ENCODE measurements around the gene NDUFS8. TPM values are rescaled to one million over a fixed set of nuclear protein-coding genes. Genes with fewer than 3 reads are reported as not detected.

Gene NDUFS8
- total and polyA plus RNA-seq, 2 of the 13 experiments (the other 11 are each of a cell fraction or from before 2014, with no cell fraction given): 96.7 to 158 TPM

GRCh38 chr11:68012044-68012842 lies 18.2 kb upstream of the NDUFS8 start:
- peak overlapping the region in 1 of 3 experiments; percentile 25; a peak in 1 of 6 replicates for H3K4me3 ChIP-seq (replicated peaks in 1 of 3; ENCODE audit: insufficient read depth in 1 of 3, low read depth in 2 of 3, low read length in 3 of 3)
- H4K20me1 ChIP-seq (ENCODE audit: insufficient read depth, low read length): no peaks in the 10 kb centered on the region
- POLR2A ChIA-PET: interaction anchor here (0.9 to 1.5 kb wide), 2 partner anchors 9 to 26 kb away, joined by 3 to 15 read pairs; partner anchors contain the start of gene TCIRG1
- ATAC-seq (no peak), DNase-seq (ENCODE audit: low spot score) (no peak), FAIRE-seq (no peak)
- WGBS (ENCODE audit: low lambda C conversion rate): 75% methylated on average over 7 of the region's 17 CpGs
- intact Hi-C loops (cut with micrococcal nuclease; ENCODE audit: unreplicated experiment) (no loop called here), in situ Hi-C loops (cut with HindIII; ENCODE audit: extremely low pct_ligation_motif_present, low pct_unique_long_range_greater_than_20kb) (no loop called here)
- H3K79me2 ChIP-seq (ENCODE audit: insufficient read depth, low read length): no peaks in the 10 kb centered on the region
- BruUV-seq (replicated peaks): no TSS peak
- H3K27me3 ChIP-seq (ENCODE audit: control insufficient read depth in 1 of 2, insufficient read depth in 2 of 2, low read length in 2 of 2): no peaks in the 10 kb centered on the region
- peak overlapping the region; percentile 56 for H3K9ac ChIP-seq (ENCODE audit: insufficient read depth, low read depth, low read length)
- peak overlapping the region; percentile 52 for H3K4me2 ChIP-seq (ENCODE audit: low read depth, low read length)
- no peak overlapping the region for H2AFZ ChIP-seq (ENCODE audit: low read length)
- H3K36me3 ChIP-seq (replicated peaks in 1 of 2; ENCODE audit: control insufficient read depth in 1 of 2, insufficient read depth in 2 of 2, low read length in 2 of 2): no peaks in the 10 kb centered on the region
- no peaks in the 10 kb centered on the region for H3K9me3 ChIP-seq (ENCODE audit: low read length)
- CTCF ChIA-PET (ENCODE audit: low intra/inter-chr PET ratio, low total read pairs): no interaction called here
- H3K27ac ChIP-seq (ENCODE audit: extremely low read length, insufficient read depth, low read length): peak overlapping the region; percentile 74
- peaks cover 95% of the 10 kb centered on the region for H3K4me1 ChIP-seq (ENCODE audit: insufficient read depth, low read length)
- TF ChIP-seq ZFYVE20 (CRISPR knock-in tag; IDR thresholded peaks at IDR 0.05; ENCODE audit: borderline replicate concordance, low read depth) (no peak), FOXP4 (CRISPR knock-in tag; IDR thresholded peaks at IDR 0.05) (no peak), ZMYM3 (CRISPR knock-in tag; IDR thresholded peaks at IDR 0.05) (0 out of 2 replicates have a peak, but pooled peaks have one; percentile 40), ATAD3A (CRISPR knock-in tag; IDR thresholded peaks at IDR 0.05) (no peak), ZMAT5 (CRISPR knock-in tag; IDR thresholded peaks at IDR 0.05; ENCODE audit: borderline replicate concordance, low read depth) (no peak), SP5 (CRISPR knock-in tag; IDR thresholded peaks at IDR 0.05; ENCODE audit: borderline replicate concordance, low read depth) (no peak), HNRNPL (IDR thresholded peaks at IDR 0.05; ENCODE audit: low read depth, low read length) (peak; percentile 93), MIXL1 (CRISPR knock-in tag; IDR thresholded peaks at IDR 0.05) (no peak), JUN (CRISPR knock-in tag; IDR thresholded peaks at IDR 0.05) (no peak), DDIT3 (CRISPR knock-in tag; IDR thresholded peaks at IDR 0.05) (no peak), ZXDC (CRISPR knock-in tag; IDR thresholded peaks at IDR 0.05) (0 out of 2 replicates have a peak, but pooled peaks have one; percentile 14), ZNF746 (CRISPR knock-in tag; IDR thresholded peaks at IDR 0.05) (no peak), IRF9 (CRISPR knock-in tag; IDR thresholded peaks at IDR 0.05; ENCODE audit: borderline replicate concordance) (no peak), NFKBIZ (CRISPR knock-in tag; IDR thresholded peaks at IDR 0.05) (no peak), ZFP41 (CRISPR knock-in tag; IDR thresholded peaks at IDR 0.05; ENCODE audit: borderline replicate concordance) (no peak), ATRX (CRISPR knock-in tag; IDR thresholded peaks at IDR 0.05; ENCODE audit: borderline replicate concordance) (no peak), BRD4 (CRISPR knock-in tag; IDR thresholded peaks at IDR 0.05) (no peak)
